Vagina (tissue), 2 donors: ENCODE measurements around the gene PPHLN1.

Experiments
- CTCF ChIP-seq, 3 experiments: fragments of 450-650 bp in 2 of 3; fragments of 200-600 bp in 1 of 3; sonication (generic) in 1 of 3; IDR thresholded peaks; one replicate each; pipeline ENCODE4 v1.5.1; 2017 to 2019; ENCODE audit warnings: antibody characterized with exemption in 3 of 3, mild to moderate bottlenecking in 2 of 3, moderate library complexity in 2 of 3
- POLR2AphosphoS5 ChIP-seq, 2 donors: sonication (generic); formaldehyde crosslinking; IDR thresholded peaks; one replicate each; pipeline ENCODE4 v1.9.0; 2017; ENCODE audit warnings: antibody characterized with exemption in 2 of 2, mild to moderate bottlenecking in 2 of 2, low read depth in 1 of 2; ENCODE audit not compliant: insufficient read depth in 1 of 2

DNA sequence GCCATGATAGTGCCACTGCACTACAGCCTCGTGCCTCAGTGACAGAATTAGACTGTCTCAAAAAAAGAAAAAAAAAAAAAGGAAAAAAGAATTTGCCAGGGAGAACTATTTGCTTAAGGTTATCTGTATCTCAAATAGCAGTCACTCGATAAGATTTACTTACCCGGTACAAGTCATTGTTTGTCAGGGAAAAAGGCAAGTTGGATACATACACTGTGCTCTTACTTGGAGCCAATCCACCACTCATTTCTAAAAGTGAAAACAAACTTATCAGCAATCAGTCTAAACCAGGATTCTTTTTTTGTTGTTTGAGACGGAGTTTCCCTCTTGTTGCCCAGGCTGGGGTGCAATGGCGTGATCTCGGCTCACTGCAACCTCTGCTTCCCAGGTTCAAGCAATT is 2.1 kb upstream of the PPHLN1 start:
- TF ChIP-seq CTCF (IDR thresholded peaks at IDR 0.05) (no peak), POLR2AphosphoS5 (IDR thresholded peaks at IDR 0.05; ENCODE audit: insufficient read depth in 1 of 2, low read depth in 1 of 2) (no peak)
